Testis (tissue), 2 donors: Measurements from ENCODE around the gene TMEM182.

Source experiments
- POLR2A ChIP-seq: fragments of 450-650 bp; IDR thresholded peaks from one replicate; pipeline ENCODE4 v1.6.1; 2017; ENCODE audit warnings: antibody characterized with exemption, mild to moderate bottlenecking, moderate library complexity
- TF ChIP-seq, protein P1 (sequence below), 3 experiments: fragments of 450-650 bp in 2 of 3; fragments of 200-600 bp in 1 of 3; sonication (generic) in 1 of 3; IDR thresholded peaks; one replicate each; pipeline ENCODE4 v1.5.1; 2016 to 2019; ENCODE audit warnings: antibody characterized with exemption in 3 of 3, mild to moderate bottlenecking in 2 of 3, moderate library complexity in 1 of 3

DNA sequence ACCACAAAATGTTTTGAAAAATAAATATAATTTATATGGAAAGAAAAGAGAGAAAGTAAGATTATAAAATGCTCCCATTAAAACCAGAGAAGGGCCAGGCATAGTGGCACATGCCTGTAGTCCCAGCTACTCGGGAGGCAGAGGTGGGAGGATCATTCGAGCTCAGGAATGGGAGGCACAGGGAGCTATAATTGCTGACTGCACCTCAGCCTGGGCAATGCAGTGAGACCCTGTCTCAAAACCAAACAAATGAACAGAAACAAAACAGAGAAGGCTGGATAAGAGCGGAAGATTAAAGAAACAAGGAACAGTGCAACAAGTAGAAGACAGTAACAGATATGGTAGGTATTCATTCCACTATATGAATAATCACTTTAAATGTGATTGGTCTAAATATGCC lies 18.6 kb upstream of the TMEM182 start:
- TF ChIP-seq, protein P1, sequence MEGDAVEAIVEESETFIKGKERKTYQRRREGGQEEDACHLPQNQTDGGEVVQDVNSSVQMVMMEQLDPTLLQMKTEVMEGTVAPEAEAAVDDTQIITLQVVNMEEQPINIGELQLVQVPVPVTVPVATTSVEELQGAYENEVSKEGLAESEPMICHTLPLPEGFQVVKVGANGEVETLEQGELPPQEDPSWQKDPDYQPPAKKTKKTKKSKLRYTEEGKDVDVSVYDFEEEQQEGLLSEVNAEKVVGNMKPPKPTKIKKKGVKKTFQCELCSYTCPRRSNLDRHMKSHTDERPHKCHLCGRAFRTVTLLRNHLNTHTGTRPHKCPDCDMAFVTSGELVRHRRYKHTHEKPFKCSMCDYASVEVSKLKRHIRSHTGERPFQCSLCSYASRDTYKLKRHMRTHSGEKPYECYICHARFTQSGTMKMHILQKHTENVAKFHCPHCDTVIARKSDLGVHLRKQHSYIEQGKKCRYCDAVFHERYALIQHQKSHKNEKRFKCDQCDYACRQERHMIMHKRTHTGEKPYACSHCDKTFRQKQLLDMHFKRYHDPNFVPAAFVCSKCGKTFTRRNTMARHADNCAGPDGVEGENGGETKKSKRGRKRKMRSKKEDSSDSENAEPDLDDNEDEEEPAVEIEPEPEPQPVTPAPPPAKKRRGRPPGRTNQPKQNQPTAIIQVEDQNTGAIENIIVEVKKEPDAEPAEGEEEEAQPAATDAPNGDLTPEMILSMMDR (IDR thresholded peaks at IDR 0.05) = no peak
- no peak for TF ChIP-seq POLR2A
